GM18507 (cell line): ENCODE data around the gene PLEKHN1.
"Not testable (repeated sequence)": the region's sequence is repeated elsewhere in the genome, so short reads cannot be mapped to it uniquely, and the experiment has no call there.

ENCODE experiments used
- DNase-seq: peaks from one replicate; pipeline ENCODE4 v3.0.0; 2011; ENCODE audit warnings: low read depth; ENCODE audit not compliant: insufficient read length; ENCODE audit errors: extremely low spot score
- FAIRE-seq: peaks from 2 replicates; lab custom pipeline; 2011; peaks lifted over from hg19 to GRCh38; lab: Jason Lieb, UNC

The PLEKHN1 gene

DNA sequence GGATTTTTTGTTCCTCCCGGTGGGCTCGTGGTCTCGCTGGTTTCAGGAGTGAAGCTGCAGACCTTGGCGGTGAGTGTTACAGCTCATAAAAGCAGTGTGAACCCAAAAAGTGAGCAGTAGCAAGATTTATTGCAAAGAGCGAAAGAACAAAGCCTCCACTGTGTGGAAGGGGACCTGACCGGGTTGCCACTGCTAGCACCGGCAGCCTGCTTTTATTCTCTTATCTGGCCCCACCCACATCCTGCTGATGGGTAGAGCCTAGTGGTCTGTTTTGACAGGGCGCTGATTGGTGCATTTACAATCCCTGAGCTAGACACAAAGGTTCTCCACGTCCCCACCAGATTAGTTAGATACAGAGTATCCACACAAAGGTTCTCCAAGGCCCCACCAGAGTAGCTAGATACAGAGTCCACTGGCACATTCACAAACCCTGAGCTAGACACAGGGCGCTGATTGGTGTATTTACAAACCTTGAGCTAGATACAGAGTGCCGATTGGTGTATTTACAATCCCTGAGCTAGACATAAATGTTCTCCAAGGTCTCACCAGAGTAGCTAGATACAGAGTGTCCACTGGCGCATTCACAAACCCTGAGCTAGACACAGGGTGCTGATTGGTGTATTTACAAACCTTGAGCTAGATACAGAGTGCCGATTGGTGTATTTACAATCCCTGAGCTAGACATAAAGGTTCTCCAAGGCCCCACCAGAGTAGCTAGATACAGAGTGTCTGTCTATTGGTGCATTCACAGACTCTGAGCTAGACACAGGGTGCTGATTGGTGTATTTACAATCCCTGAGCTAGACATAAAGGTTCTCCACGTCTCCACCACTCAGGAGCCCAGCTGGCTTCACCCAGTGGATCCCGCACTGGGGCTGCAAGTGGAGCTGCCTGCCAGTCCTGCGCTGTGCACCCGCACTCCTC lies 51.4 kb downstream of the PLEKHN1 start:
- FAIRE-seq, DNase-seq: not testable (repeated sequence)

DNA sequence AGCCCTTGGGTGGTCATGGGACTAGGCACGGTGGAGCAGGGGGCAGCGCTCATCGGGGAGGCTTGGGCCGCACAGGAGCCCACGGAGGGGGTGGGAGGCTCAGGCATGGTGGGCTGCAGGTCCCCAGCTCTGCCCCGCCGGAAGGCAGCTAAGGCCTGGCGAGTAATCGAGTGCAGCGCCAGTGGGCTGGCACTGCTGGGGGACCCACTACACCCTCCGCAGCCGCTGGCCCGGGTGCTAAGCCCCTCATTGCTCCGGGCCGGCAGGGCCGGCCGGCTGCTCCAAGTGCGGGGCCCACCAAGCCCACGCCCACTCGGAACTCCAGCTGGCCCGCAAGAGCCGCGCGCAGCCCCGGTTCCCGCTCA lies 52.0 kb downstream of the PLEKHN1 start:
- DNase-seq, FAIRE-seq: not testable (repeated sequence)

DNA sequence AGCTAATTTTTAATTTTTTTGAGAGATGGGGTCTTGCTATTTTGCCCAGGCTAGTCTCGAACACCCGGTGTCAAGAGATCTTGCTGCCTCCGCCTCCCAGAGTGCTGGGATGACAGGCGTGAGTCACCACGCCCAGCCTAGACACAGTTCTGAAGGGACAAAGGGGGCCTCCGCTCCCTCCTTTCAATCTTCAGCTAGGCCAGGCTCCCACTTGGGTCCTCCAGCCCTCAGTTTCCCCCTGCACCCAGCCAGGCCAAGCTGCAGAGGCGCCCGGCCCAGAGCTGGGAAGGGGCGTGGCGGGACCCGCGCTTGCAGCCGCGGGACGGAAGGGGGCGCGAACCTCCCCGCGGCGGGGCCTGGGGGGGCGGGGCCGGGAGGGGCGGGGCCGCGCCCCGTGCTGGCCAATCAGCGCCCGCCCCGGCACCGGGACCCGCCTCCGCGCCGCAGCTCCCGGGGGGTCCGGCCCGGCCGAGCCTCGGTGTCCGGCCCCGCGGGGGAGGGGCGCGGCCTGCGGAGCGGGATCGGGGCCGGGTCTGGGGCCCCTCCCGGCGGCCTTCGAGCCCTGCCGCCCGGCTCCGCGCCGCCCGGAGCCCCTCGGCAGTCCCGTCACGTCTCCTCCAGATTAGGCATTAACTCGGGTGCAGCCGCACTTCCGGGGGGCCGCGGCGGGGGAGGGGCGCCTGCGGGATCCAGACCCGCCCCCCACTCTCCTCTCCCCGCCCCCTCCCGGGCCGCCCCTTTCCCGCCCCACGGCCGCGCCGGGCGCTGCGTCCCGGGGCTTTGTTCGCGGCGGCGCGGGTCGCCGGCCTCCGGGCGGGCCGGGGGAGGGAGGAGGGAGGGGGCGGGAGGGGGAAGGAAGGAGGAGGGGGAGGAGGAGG lies 53.1 kb downstream of the PLEKHN1 start:
- FAIRE-seq, result peak; percentile 67

DNA sequence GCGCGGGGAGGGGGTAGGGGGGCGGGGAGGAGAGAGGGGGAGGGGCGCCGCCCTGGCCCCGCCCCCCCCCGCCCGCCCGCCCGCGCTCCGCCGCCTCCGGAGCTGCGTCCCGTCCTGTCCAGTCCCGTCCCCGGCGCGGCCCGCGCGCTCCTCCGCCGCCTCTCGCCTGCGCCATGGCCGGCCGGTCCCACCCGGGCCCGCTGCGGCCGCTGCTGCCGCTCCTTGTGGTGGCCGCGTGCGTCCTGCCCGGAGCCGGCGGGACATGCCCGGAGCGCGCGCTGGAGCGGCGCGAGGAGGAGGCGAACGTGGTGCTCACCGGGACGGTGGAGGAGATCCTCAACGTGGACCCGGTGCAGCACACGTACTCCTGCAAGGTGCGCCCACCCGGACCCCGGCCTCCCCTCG lies 53.7 kb downstream of the PLEKHN1 start, which contains the start of gene AGRN:
Gene AGRN, plus strand, starts transcription at position 121 of the 405 bp plus-strand sequence. Its CDS starts 53 bp downstream, at position 174.
- peak; percentile 71 for DNase-seq

More for the DNA sequence above, 53.1 kb downstream of the PLEKHN1 start:
- DNase-seq, result peak; percentile 81

DNA sequence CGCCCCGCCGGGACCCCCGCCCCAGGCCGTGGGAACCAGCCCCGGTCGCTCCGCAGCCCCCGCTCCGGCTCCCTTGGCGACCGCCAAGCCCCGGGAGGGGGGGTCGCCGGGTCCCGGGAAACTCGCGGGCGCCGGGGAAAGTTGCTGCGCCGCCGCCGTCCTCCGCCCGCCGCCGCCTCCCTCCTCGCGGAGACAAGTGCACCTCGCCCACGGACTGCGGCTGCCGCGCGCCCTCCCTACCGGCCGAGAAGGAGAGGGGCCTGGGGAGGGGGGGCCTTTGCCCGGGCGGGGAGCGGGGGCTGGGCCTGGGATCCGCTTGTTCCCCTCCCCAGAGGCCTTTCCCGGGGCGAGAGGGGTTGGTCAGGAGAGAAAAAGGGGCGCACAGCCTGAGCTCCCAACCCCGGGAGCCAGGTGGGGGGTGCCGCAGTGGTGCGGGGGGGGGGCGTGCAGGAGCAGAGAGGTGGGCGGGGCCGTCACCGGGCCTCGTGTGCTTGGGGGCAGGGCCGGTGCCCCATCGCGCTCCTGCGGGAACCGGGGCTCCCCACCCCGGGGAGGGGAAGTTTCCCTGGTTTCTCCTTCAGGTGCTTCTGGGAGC lies 54.2 kb downstream of the PLEKHN1 start:
- FAIRE-seq (no peak), DNase-seq (no peak)

More for the DNA sequence above, 53.7 kb downstream of the PLEKHN1 start, which contains the start of gene AGRN:
- no peak for FAIRE-seq

DNA sequence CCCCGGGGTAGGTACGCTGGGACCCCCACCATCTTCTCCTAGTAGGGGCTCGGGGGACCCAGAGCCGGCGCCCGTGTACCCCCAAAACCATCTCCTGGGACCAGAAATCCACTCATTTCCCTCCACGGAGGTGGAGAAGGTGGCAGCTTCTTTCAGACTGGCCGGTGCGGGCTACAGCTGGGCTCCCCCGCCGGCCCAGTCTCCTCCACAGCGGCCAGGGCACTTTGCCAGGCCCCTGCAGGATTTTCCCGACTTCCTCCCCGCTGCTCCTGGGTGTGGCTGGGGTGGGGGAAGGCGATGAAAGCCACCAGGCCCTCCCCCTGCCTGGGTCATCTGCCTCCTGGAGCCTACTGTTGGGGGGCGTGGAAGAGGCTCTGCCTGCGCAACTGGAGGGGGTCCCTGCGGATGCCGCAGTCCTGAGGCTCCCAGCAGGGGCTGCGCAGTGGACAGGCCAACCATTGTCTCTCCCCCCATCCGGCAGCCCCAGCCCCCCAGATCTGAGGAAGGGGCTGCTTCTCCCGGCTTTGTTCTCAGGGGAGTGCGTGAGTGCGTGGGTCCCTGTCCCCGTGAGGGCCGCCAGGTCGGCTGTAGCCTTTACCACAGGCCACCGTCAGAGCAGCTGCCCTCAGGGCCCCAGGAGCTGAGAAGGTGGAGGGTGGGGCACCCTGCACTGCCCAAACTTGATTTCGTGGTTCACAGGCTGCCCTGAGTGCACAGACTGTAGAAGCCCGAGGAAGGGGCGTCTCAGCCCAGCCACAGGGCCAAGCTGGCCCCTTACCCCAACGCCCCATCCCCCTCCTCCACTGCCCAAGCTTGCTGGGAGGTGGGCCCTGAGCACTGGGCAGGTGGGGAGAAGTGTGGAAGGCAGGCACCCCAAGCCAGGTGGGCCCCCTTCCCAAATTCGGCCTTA lies 55.0 kb downstream of the PLEKHN1 start:
- DNase-seq, result no peak
- FAIRE-seq, result no peak

DNA sequence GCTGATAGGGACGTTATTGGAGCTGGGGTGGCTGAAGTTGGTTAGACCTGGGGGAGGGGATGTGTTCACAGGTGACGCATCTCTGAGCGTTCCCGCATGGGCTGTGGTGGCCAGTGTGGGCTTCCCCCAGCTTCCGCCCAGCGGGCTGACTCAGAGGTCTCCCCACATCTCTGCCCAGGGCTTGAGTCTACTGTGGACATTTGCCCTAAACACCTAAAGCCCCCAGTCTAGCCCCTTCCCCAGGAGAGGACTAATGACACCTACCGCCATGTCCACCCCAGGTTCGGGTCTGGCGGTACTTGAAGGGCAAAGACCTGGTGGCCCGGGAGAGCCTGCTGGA lies 55.6 kb downstream of the PLEKHN1 start:
- no peak for FAIRE-seq
- DNase-seq, result no peak

DNA sequence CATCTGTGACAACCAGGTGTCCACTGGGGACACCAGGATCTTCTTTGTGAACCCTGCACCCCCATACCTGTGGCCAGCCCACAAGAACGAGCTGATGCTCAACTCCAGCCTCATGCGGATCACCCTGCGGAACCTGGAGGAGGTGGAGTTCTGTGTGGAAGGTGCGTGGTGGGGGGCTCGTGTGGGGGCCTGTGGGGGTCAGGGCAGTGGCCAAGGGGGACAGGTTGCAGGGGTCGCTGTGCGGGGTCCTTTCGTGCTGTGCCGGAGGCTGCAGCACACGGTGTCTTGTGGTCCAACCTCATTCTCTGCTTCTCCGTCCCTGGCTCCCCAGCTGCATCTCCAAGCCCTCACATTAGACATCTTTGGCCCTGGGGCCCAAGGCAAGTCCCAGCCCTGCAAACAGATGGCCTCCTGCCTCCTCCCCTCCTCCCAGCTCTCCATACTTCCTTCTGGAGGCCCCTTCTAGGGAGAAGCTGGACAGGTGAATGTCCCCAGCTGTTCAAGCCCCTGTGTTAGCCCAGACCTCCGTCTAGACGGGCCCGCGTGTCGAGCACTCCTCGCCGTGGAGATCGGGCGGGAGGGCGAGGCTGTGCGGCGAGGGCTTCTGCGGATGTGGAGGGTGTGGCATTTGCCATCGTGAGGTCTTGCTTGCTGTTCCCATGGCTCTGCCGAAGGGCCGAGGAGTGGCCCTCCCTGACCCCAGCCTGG lies 56.2 kb downstream of the PLEKHN1 start:
- DNase-seq (no peak), FAIRE-seq (no peak)

DNA sequence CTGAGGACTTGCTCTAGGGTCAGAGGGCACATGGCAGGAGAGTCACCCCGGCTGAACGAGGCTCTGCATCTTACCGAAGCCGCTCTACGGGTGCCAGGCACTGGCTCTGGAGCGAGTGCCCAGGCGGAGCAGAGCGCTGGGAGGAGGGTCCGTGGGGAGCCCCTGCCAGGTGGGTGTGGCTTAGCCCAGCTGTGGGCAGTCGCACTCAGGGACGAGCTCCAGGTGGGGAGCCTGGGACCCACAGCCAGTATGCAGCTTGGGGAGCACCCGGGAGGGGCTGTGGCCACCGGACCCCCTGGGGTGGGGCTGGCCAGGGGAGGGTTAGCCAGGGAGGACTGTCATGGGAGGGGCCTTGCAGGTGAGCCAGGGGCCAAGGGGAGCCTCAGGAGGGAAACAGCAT lies 57.4 kb downstream of the PLEKHN1 start:
- FAIRE-seq, result no peak
- no peak for DNase-seq

DNA sequence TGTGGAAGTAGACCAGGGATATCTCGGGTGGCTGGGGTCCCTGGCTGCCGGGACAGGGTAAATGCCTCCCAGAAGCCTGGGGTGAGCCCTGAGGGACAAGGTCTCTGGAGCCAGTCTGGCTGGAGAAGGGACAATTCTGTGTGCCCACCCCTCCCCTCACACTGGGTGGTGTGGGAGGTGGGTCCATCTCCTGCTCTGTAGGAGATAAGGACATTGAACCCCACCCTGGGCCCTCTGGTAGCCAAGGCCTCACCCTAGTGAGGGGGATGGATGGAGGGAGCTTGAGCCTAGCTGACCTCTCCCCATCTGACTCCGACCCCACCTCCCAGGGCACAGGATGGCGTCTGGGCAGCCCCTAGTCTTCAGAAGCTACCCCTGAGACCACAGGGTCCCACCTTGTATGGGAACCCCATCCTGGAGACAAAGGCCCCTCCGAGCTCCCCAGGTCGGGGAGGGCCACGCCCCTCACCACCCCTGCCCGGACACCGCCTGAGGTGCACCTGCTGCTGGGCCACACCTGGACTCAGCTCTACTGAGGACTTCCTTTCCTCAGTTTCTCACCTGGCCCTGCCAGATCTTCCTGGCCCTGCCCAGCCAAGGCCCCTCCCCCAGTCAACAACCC lies 58.0 kb downstream of the PLEKHN1 start:
- FAIRE-seq, result no peak
- no peak for DNase-seq

DNA sequence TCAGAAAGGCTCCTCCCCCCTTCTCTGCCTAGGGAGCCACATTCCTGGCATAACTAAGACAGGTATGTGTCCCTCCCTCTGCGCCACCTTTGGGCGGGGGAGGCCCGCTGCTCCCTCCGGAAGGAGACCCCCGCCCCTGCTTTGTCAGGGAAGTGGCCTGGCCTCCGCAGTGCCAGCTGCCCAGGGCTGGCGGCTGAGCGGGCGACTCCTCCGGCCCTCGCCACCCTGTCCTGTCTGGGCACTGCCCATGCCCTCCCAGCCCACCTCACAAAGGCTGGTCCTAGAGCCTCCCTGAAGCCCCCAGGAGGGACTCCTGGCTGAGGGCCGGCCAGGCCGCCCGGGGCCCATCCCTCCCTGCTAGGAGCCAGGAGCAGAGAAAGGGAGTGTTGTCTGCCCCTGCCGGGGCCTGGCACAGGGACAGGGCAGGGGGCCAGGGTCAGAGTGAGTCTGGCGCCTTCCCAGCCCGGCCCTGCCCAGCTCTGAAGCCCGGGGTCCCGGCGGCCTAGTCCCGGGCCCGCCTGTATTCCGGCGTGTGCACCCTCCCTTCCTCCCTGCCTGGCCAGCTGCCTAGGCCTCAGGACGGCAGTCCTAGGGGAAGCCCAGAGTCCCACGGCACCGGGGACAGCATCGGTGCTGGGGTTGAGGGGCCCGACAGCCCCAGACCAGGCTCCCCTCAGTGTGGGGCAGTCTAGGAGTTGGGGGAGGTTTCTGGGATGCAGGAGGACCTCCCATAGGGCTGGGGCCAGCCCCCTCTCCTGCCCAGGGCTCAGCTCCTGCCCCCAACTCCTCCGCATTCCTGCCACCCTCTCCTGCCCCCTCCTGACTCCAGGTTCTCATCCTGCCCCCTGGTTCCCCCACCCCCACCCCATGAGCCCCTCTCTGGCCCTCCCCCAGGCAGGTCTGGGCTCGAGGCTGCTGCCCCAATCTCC lies 58.8 kb downstream of the PLEKHN1 start:
- no peak for DNase-seq
- no peak for FAIRE-seq
